ENCODE measurements around the gene VPS4A. TPM values are rescaled to one million over a fixed set of nuclear protein-coding genes. Genes with fewer than 3 reads are reported as not detected.

The VPS4A gene
- total RNA-seq, 1 donor from 2014 or later: 31.0 TPM

- no peak for DNase-seq (ENCODE audit: low read depth)
- peak overlapping the region; percentile 90 for H3K4me3 ChIP-seq (ENCODE audit: low read depth, low read length)
- no peak for TF ChIP-seq CTCF (conservative IDR thresholded peaks at IDR 0.05; ENCODE audit: low read depth, low read length)
Observed at GRCh38 chr16:69338557-69339288, 27.6 kb downstream of the VPS4A start.

- peak; percentile 72 for TF ChIP-seq CTCF (conservative IDR thresholded peaks at IDR 0.05; ENCODE audit: low read depth, low read length)
- H3K4me3 ChIP-seq (ENCODE audit: low read depth, low read length): peak within 1 kb of the TSS; percentile 90
- peak; percentile 91 for DNase-seq (ENCODE audit: low read depth)
Observed at GRCh38 chr16:69339289-69340094, 28.3 kb downstream of the VPS4A start, which contains the start of the genes COG8 and NIP7. TSS of gene COG8 (minus strand) at chr16:69339564. CDS start at chr16:69339552, 12 bp downstream. TSS of gene NIP7 (plus strand) at chr16:69339772. CDS start at chr16:69339830, 58 bp downstream.

- no peak for DNase-seq (ENCODE audit: low read depth)
- TF ChIP-seq CTCF (conservative IDR thresholded peaks at IDR 0.05; ENCODE audit: low read depth, low read length): no peak
Observed at GRCh38 chr16:69340095-69340644, 29.0 kb downstream of the VPS4A start.

GRCh38 chr16:69344171-69344570, 33.0 kb downstream of the VPS4A start:
- no peak for DNase-seq (ENCODE audit: low read depth)
- no peak overlapping the region for H3K4me3 ChIP-seq (ENCODE audit: low read depth, low read length)
- TF ChIP-seq CTCF (conservative IDR thresholded peaks at IDR 0.05; ENCODE audit: low read depth, low read length): no peak

More at GRCh38 chr16:69340095-69340644, 29.0 kb downstream of the VPS4A start:
- H3K4me3 ChIP-seq (ENCODE audit: low read depth, low read length): peak overlapping the region; percentile 90

- no peak for DNase-seq (ENCODE audit: low read depth)
- no peak overlapping the region for H3K4me3 ChIP-seq (ENCODE audit: low read depth, low read length)
- no peak for TF ChIP-seq CTCF (conservative IDR thresholded peaks at IDR 0.05; ENCODE audit: low read depth, low read length)
Observed at GRCh38 chr16:69345923-69346322, 34.8 kb downstream of the VPS4A start.

- no peak overlapping the region for H3K4me3 ChIP-seq (ENCODE audit: low read depth, low read length)
- DNase-seq (ENCODE audit: low read depth): no peak
- no peak for TF ChIP-seq CTCF (conservative IDR thresholded peaks at IDR 0.05; ENCODE audit: low read depth, low read length)
Observed at GRCh38 chr16:69346683-69347082, 35.5 kb downstream of the VPS4A start.

Measured in epithelial cell of proximal tubule (primary cell).